ENCODE measurements around the gene DCTD.
"Not testable (repeated sequence)": the region's sequence is repeated elsewhere in the genome, so short reads cannot be mapped to it uniquely, and the experiment has no call there.

DCTD gene

GRCh38 chr4:182905038-182905437, 12.1 kb downstream of the DCTD start:
- peaks cover 31% of the 10 kb centered on the region for H3K4me1 Mint-ChIP-seq
- peak overlapping the region in 1 of 2 donors; percentile 80 for H3K27ac Mint-ChIP-seq

GRCh38 chr4:182904211-182904761, 12.9 kb downstream of the DCTD start:
- Mint-ChIP-seq H3K27ac (peak overlapping the region in 1 of 2 donors; percentile 85), H3K4me3 (no peak overlapping the region), H3K4me1 (peaks cover 31% of the 10 kb centered on the region), H3K27me3 (no peaks in the 10 kb centered on the region), H3K9me3 (no peaks in the 10 kb centered on the region)
- no peak for DNase-seq
- ATAC-seq: no peak

More at GRCh38 chr4:182905038-182905437, 12.1 kb downstream of the DCTD start:
- Mint-ChIP-seq H3K27me3 (no peaks in the 10 kb centered on the region), H3K9me3 (no peaks in the 10 kb centered on the region), H3K4me3 (no peak overlapping the region)
- ATAC-seq (no peak), DNase-seq (no peak)

GRCh38 chr4:182903013-182903412, 14.2 kb downstream of the DCTD start:
- DNase-seq: no peak
- Mint-ChIP-seq H3K27me3 (no peaks in the 10 kb centered on the region), H3K4me1 (peaks cover 31% of the 10 kb centered on the region), H3K27ac (no peak overlapping the region), H3K4me3 (no peak overlapping the region), H3K9me3 (no peaks in the 10 kb centered on the region)
- no peak for ATAC-seq

DNA sequence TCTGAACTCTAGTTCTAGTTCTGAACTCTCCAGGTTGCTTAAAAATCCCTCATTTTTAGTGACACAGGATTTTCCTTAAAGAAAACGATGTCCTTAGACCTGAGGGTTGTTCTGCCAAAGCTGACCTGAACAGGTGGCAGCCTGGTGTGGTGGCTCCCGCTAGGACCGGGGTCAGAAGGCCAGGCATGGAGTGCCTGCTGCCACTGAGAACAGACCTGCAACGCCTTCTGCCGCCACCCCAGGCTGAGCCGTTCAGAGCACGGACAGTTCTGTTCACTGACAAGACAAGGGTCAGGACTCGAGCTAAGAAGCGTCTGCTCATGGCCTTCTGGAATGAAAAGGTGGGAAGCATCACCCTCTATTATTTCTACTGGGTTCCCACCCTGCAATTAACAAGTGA, 15.8 kb downstream of the DCTD start:
- H3K27me3 Mint-ChIP-seq: no peaks in the 10 kb centered on the region
- ATAC-seq: no peak
- DNase-seq: no peak
- H3K27ac Mint-ChIP-seq: no peak overlapping the region
- no peaks in the 10 kb centered on the region for H3K9me3 Mint-ChIP-seq
- H3K4me3 Mint-ChIP-seq: no peak overlapping the region
- peaks cover 22% of the 10 kb centered on the region for H3K4me1 Mint-ChIP-seq

GRCh38 chr4:182900021-182900420, 17.2 kb downstream of the DCTD start:
- not testable (repeated sequence) for H3K27ac Mint-ChIP-seq, ATAC-seq, H3K9me3 Mint-ChIP-seq, H3K4me3 Mint-ChIP-seq, DNase-seq, H3K27me3 Mint-ChIP-seq
- peaks cover 13% of the 10 kb centered on the region for H3K4me1 Mint-ChIP-seq

DNA sequence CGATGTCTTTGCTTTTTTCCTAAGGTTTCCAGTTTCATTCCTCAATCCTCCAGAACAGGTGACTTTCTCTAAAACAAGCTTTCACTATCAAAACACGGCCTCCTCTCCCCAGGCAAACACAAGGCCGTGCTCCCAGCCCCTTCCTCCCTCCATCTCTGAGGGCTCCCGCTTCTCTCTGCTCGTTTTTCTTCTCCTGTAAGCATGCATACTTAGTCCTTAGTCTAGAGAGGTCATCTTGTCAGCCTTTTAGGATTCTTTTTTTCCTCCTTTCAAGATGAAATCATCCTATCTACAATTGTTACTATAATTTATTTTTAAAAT, 18.7 kb downstream of the DCTD start:
- Mint-ChIP-seq H3K9me3 (no peaks in the 10 kb centered on the region), H3K27ac (no peak overlapping the region), H3K27me3 (no peaks in the 10 kb centered on the region), H3K4me1 (no peaks in the 10 kb centered on the region), H3K4me3 (no peak overlapping the region)
- DNase-seq (no peak), ATAC-seq (no peak)

DNA sequence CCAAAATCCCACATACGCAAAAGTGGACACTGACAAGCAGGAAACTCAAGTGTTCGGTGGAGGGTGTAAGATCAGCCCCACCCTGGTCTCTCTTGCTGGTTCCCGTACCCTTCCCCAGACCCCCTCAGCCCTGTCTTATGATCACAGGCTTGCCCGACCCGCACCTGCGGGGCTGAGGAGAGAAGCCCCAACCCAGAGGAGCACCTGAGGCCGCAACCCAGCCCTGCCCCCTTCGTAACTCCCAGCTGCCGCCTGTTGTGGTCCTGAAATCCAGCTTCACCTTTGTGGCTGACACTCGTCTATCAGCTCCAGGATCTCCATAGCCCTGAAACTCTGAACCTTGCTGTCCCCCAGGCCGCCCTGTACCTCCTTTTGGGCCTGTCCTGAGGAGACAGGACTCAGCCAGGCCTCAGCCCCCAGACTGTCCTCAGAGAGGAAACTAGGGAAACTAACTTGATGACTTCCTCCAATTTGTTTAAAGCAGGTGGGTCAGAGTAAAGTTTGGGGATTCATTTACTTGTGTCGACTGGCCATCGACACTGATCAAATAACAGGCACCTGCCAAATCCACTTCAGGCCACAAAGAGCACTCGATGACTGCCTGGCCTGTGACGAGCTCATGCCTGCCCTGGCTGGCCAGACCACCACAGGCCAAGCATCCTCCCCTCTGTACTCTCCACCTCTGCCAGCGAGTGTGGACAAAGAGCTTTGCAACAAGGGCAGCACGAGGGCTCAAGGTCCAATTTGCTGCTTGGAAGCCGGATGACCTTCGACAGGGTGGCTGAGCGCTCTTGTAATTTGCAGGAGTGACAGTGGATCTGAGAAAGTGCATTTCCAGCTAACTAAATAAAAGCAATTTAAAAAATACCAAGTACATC, 19.3 kb downstream of the DCTD start:
- H3K9me3 Mint-ChIP-seq: no peaks in the 10 kb centered on the region
- H3K27ac Mint-ChIP-seq: no peak overlapping the region
- no peak for DNase-seq
- no peaks in the 10 kb centered on the region for H3K27me3 Mint-ChIP-seq
- ATAC-seq: no peak
- H3K4me3 Mint-ChIP-seq: no peak overlapping the region
- H3K4me1 Mint-ChIP-seq: no peaks in the 10 kb centered on the region

- H3K27me3 Mint-ChIP-seq: no peaks in the 10 kb centered on the region
- no peaks in the 10 kb centered on the region for H3K4me1 Mint-ChIP-seq
- H3K4me3 Mint-ChIP-seq: no peak overlapping the region
- DNase-seq (no peak), ATAC-seq (no peak)
- H3K9me3 Mint-ChIP-seq: no peaks in the 10 kb centered on the region
- H3K27ac Mint-ChIP-seq: no peak overlapping the region
Observed at GRCh38 chr4:182896421-182896820, 20.8 kb downstream of the DCTD start.

- H3K27me3 Mint-ChIP-seq: no peaks in the 10 kb centered on the region
- DNase-seq (no peak), ATAC-seq (no peak)
- H3K9me3 Mint-ChIP-seq: no peaks in the 10 kb centered on the region
- H3K4me3 Mint-ChIP-seq: no peak overlapping the region
- no peaks in the 10 kb centered on the region for H3K4me1 Mint-ChIP-seq
- H3K27ac Mint-ChIP-seq: no peak overlapping the region
Observed at GRCh38 chr4:182895791-182896292, 21.3 kb downstream of the DCTD start.

GRCh38 chr4:182894681-182895275, 22.4 kb downstream of the DCTD start:
- H3K27me3 Mint-ChIP-seq: no peaks in the 10 kb centered on the region
- no peak overlapping the region for H3K27ac Mint-ChIP-seq
- DNase-seq: no peak

GRCh38 chr4:182893474-182894080, 23.6 kb downstream of the DCTD start:
- Mint-ChIP-seq H3K4me1 (no peaks in the 10 kb centered on the region), H3K27ac (no peak overlapping the region), H3K27me3 (no peaks in the 10 kb centered on the region), H3K9me3 (no peaks in the 10 kb centered on the region), H3K4me3 (no peak overlapping the region)
- no peak for DNase-seq
- no peak for ATAC-seq

More at GRCh38 chr4:182894681-182895275, 22.4 kb downstream of the DCTD start:
- Mint-ChIP-seq H3K4me1 (no peaks in the 10 kb centered on the region), H3K9me3 (no peaks in the 10 kb centered on the region), H3K4me3 (no peak overlapping the region)
- ATAC-seq: no peak

GRCh38 chr4:182893047-182893446, 24.1 kb downstream of the DCTD start:
- DNase-seq (no peak), ATAC-seq (no peak)
- Mint-ChIP-seq H3K27me3 (no peaks in the 10 kb centered on the region), H3K9me3 (no peaks in the 10 kb centered on the region), H3K27ac (no peak overlapping the region), H3K4me3 (no peak overlapping the region), H3K4me1 (no peaks in the 10 kb centered on the region)

GRCh38 chr4:182890202-182890601, 27.0 kb downstream of the DCTD start:
- DNase-seq (no peak), ATAC-seq (no peak)
- Mint-ChIP-seq H3K9me3 (peaks cover 9 to 22% of the 10 kb centered on the region in 2 donors), H3K27ac (no peak overlapping the region), H3K27me3 (no peaks in the 10 kb centered on the region), H3K4me3 (no peak overlapping the region), H3K4me1 (no peaks in the 10 kb centered on the region)

GRCh38 chr4:182888891-182889290, 28.3 kb downstream of the DCTD start:
- ATAC-seq: no peak

GRCh38 chr4:182886768-182887167, 30.4 kb downstream of the DCTD start:
- H3K27ac Mint-ChIP-seq: no peak overlapping the region
- peaks cover 9 to 22% of the 10 kb centered on the region in 2 donors for H3K9me3 Mint-ChIP-seq
- no peaks in the 10 kb centered on the region for H3K4me1 Mint-ChIP-seq
- DNase-seq: no peak
- ATAC-seq: no peak
- H3K4me3 Mint-ChIP-seq: no peak overlapping the region
- H3K27me3 Mint-ChIP-seq: no peaks in the 10 kb centered on the region

More at GRCh38 chr4:182888891-182889290, 28.3 kb downstream of the DCTD start:
- H3K9me3 Mint-ChIP-seq: peaks cover 9 to 22% of the 10 kb centered on the region in 2 donors
- H3K27me3 Mint-ChIP-seq: no peaks in the 10 kb centered on the region
- H3K4me1 Mint-ChIP-seq: no peaks in the 10 kb centered on the region
- H3K27ac Mint-ChIP-seq: peak overlapping the region in 1 of 2 donors; percentile 53
- no peak overlapping the region for H3K4me3 Mint-ChIP-seq
- no peak for DNase-seq

GRCh38 chr4:182886205-182886604, 31.0 kb downstream of the DCTD start:
- Mint-ChIP-seq H3K9me3 (peaks cover 9 to 22% of the 10 kb centered on the region in 2 donors), H3K4me3 (no peak overlapping the region), H3K27ac (no peak overlapping the region), H3K4me1 (no peaks in the 10 kb centered on the region), H3K27me3 (no peaks in the 10 kb centered on the region)
- DNase-seq (no peak), ATAC-seq (no peak)

All from stimulated activated naive CD8-positive, alpha-beta T cell treated with anti-CD3 and anti-CD28 coated beads, Interleukin-15, amount 100 ng/mL, for 72 hours (primary cell).